BLaER1 treated with 17β-estradiol and CSF1 and Interleukin-3, amounts not matched to agents 10 nM and 100 nM (cell line): ENCODE measurements around the gene YEATS2.
"Not testable (repeated sequence)": the region's sequence is repeated elsewhere in the genome, so short reads cannot be mapped to it uniquely, and the experiment has no call there.

Source experiments
- H3K27ac ChIP-seq, 11 experiments: shearing (Covaris generic); formaldehyde crosslinking; 2 replicates each; pipeline ENCODE4 v1.8.1; 2022
- H3K27me3 ChIP-seq, 11 experiments: shearing (Covaris generic); formaldehyde crosslinking; 2 replicates each; pipeline ENCODE4 v1.8.1; 2022
- H3K36me3 ChIP-seq, 11 experiments: shearing (Covaris generic); formaldehyde crosslinking; 2 replicates each; pipeline ENCODE4 v1.8.1; 2022
- H3K4me1 ChIP-seq, 10 experiments: shearing (Covaris generic); formaldehyde crosslinking; 2 replicates each; pipeline ENCODE4 v1.8.1; 2022
- H3K4me2 ChIP-seq, 11 experiments: shearing (Covaris generic); formaldehyde crosslinking; 2 replicates each; pipeline ENCODE4 v1.8.1; 2022
- H3K4me3 ChIP-seq, 10 experiments: shearing (Covaris generic); formaldehyde crosslinking; 2 replicates each; pipeline ENCODE4 v1.8.1; 2022
- H3K9ac ChIP-seq, 11 experiments: shearing (Covaris generic); formaldehyde crosslinking; 2 replicates each; pipeline ENCODE4 v1.8.1; 2022
- H3K9me3 ChIP-seq, 11 experiments: shearing (Covaris generic); formaldehyde crosslinking; replicated peaks in 1 of 11; 2 replicates each; pipeline ENCODE4 v1.8.1; 2022
- H4K20me1 ChIP-seq, 11 experiments: shearing (Covaris generic); formaldehyde crosslinking; 2 replicates each; pipeline ENCODE4 v1.8.1; 2022
- Cebpa-rat ChIP-seq, 11 experiments: shearing (Covaris generic); IDR thresholded peaks; 2 replicates each; pipeline ENCODE4 v1.8.1; 2022

YEATS2 gene

GRCh38 chr3:183699238-183699947, 1.8 kb downstream of the YEATS2 start:
- H3K27ac ChIP-seq, result peak overlapping the region; percentile 91 to 99 (median 98); a peak in 21 of 22 replicates

GRCh38 chr3:183701744-183702143, 4.1 kb downstream of the YEATS2 start:
- Histone ChIP-seq H3K4me2 (peak overlapping the region; percentile 86 to 99 (median 93); a peak in 21 of 22 replicates), H3K9me3 (no peaks in the 10 kb centered on the region), H3K27me3 (no peaks in the 10 kb centered on the region), H4K20me1 (peaks cover 63 to 84% (median 78%) of the 10 kb centered on the region in 11 experiments), H3K36me3 (peaks cover 21 to 57% (median 40%) of the 10 kb centered on the region in 11 experiments), H3K27ac (peak overlapping the region in 8 of 11 experiments; percentile 94 to 99 (median 99); a peak in 17 of 22 replicates), H3K4me1 (peaks cover 48 to 65% (median 55%) of the 10 kb centered on the region in 10 experiments), H3K4me3 (peak overlapping the region in 5 of 10 experiments; percentile 94 to 98 (median 98); a peak in 9 of 20 replicates), H3K9ac (peak overlapping the region in 10 of 11 experiments; percentile 63 to 100 (median 98); a peak in 15 of 22 replicates)
- TF ChIP-seq Cebpa-rat (IDR thresholded peaks at IDR 0.05), result no peak

More at GRCh38 chr3:183699238-183699947, 1.8 kb downstream of the YEATS2 start:
- Histone ChIP-seq H3K4me2 (peak overlapping the region; percentile 86 to 99 (median 93)), H3K27me3 (no peaks in the 10 kb centered on the region), H3K9me3 (no peaks in the 10 kb centered on the region), H3K4me1 (peaks cover 47 to 58% (median 54%) of the 10 kb centered on the region in 10 experiments), H3K9ac (peak overlapping the region; percentile 96 to 100 (median 99)), H3K4me3 (peak overlapping the region; percentile 87 to 100 (median 98)), H3K36me3 (peaks cover 14 to 36% (median 21%) of the 10 kb centered on the region in 11 experiments), H4K20me1 (peaks cover 40 to 60% (median 54%) of the 10 kb centered on the region in 11 experiments)
- no peak for TF ChIP-seq Cebpa-rat (IDR thresholded peaks at IDR 0.05)

DNA sequence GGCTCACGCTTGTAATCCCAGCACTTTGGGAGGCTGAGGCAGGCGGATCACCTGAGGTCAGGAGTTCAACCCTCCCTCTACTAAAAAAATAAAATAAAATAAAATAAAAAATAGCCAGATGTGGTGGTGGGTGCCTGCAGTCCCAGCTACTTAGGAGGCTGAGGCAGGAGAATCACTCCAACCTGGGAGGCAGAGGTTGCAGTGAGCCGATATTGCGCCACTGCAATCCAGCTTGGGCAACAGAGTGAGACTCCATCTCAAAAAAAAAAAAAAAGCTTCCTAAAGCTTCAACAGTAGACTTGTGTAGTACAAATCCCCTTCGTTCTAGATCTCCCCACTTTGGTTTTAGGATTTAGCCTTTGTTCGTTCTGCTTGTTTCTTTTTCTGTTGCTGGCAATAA, 6.3 kb downstream of the YEATS2 start:
- peak overlapping the region; percentile 31 to 97 (median 91); a peak in 17 of 22 replicates for H3K4me2 ChIP-seq
- H3K4me3 ChIP-seq, H3K9me3 ChIP-seq, H3K27me3 ChIP-seq, H3K9ac ChIP-seq: not testable (repeated sequence)
- peak overlapping the region in 2 of 11 experiments; percentile 0 to 23; a peak in 3 of 22 replicates for H3K27ac ChIP-seq
- peaks cover 84 to 100% (median 99%) of the 10 kb centered on the region in 11 experiments for H4K20me1 ChIP-seq
- H3K36me3 ChIP-seq, result peaks cover 21 to 79% (median 62%) of the 10 kb centered on the region in 11 experiments
- peak in 2 of 11 experiments; percentile 63 to 77; a peak in 4 of 22 replicates for TF ChIP-seq Cebpa-rat (IDR thresholded peaks at IDR 0.05)
- H3K4me1 ChIP-seq, result peaks cover 48 to 61% (median 52%) of the 10 kb centered on the region in 10 experiments

DNA sequence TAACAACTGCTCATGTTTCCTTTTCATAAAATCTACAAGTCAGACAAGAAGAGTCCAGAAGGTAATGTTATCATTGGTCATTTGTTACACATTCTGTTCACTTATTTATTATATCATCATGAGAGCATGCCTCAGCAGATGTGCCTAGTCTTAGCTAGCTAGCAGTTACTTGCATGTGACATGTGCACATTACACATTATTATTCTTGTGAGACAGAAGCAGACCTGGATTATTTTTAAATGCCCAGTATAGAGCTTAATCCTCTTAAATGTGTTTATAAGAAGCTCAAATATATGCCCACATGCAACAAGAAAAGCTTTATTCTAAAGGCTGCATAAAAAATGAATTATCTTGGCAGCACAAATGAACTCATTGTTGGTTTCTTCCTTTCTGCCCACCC, 12.6 kb downstream of the YEATS2 start:
- Histone ChIP-seq H3K27ac (no peak overlapping the region), H3K4me1 (peaks cover 0 to 12% (median 0%) of the 10 kb centered on the region in 10 experiments; a peak in 2 of 20 replicates), H4K20me1 (peaks cover 99 to 100% (median 100%) of the 10 kb centered on the region in 11 experiments), H3K9me3 (no peaks in the 10 kb centered on the region), H3K9ac (no peak overlapping the region), H3K36me3 (peaks cover 24 to 95% (median 75%) of the 10 kb centered on the region in 11 experiments; a peak in 21 of 22 replicates), H3K27me3 (no peaks in the 10 kb centered on the region), H3K4me3 (no peak overlapping the region), H3K4me2 (no peak overlapping the region)
- no peak for TF ChIP-seq Cebpa-rat (IDR thresholded peaks at IDR 0.05)

DNA sequence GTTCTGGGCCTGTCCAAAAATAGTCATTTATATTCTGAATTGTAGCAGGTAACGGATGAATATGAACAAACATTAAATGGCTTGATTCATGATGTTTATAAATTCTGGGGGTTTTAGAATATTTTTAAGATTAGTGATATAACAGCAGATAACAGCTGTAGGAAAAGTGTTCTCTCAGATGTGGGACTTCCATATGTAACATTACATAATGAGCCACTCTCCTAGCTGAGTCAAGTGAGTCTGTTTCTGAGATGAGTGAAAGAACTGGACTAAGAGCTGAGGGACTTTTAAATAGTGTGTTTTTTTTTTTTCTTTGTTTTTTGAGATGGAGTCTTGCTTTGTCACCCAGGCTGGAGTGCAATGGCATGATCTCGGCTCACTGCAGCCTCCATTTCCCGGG, 13.9 kb downstream of the YEATS2 start:
- TF ChIP-seq Cebpa-rat (IDR thresholded peaks at IDR 0.05), result no peak
- Histone ChIP-seq H3K9me3 (no peaks in the 10 kb centered on the region), H3K4me2 (no peak overlapping the region), H3K9ac (no peak overlapping the region), H3K27ac (no peak overlapping the region), H3K27me3 (no peaks in the 10 kb centered on the region), H3K4me1 (peaks cover 0 to 12% (median 0%) of the 10 kb centered on the region in 10 experiments; a peak in 2 of 20 replicates), H3K36me3 (peaks cover 35 to 97% (median 80%) of the 10 kb centered on the region in 11 experiments), H3K4me3 (no peak overlapping the region), H4K20me1 (peaks cover 94 to 100% (median 100%) of the 10 kb centered on the region in 11 experiments)

GRCh38 chr3:183714622-183715021, 17.0 kb downstream of the YEATS2 start:
- H3K4me2 ChIP-seq, result no peak overlapping the region
- H3K36me3 ChIP-seq, result peaks cover 64 to 97% (median 87%) of the 10 kb centered on the region in 11 experiments
- peaks cover 0 to 4% (median 0%) of the 10 kb centered on the region in 10 experiments; a peak in 1 of 20 replicates for H3K4me1 ChIP-seq
- no peak overlapping the region for H3K4me3 ChIP-seq
- peaks cover 74 to 100% (median 93%) of the 10 kb centered on the region in 11 experiments for H4K20me1 ChIP-seq
- H3K27me3 ChIP-seq, result no peaks in the 10 kb centered on the region
- no peak overlapping the region for H3K27ac ChIP-seq
- no peak for TF ChIP-seq Cebpa-rat (IDR thresholded peaks at IDR 0.05)
- H3K9ac ChIP-seq, result no peak overlapping the region
- H3K9me3 ChIP-seq, result no peaks in the 10 kb centered on the region

DNA sequence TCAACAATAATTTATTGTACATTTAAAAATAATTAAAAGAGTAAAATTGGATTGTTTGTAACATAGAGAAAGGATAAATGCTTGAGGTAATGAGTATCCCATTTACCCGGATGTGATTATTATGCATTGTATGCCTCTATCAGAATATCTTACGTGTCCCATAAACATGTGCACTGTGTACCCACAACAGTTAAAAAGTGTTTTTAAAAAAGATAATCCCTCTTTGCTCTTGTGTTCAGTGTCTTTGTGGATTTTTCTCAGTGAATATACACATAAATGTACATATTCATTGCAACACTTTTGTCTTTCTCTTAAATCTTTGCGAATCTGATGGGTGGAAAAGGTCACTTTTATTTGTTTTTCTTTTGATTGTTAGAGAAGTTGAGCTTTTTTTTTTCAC, 20.4 kb downstream of the YEATS2 start:
- no peak overlapping the region for H3K4me2 ChIP-seq
- H3K27me3 ChIP-seq, result no peaks in the 10 kb centered on the region
- no peak overlapping the region for H3K4me3 ChIP-seq
- no peaks in the 10 kb centered on the region for H3K4me1 ChIP-seq
- H3K9me3 ChIP-seq, result no peaks in the 10 kb centered on the region
- H4K20me1 ChIP-seq, result peaks cover 47 to 95% (median 73%) of the 10 kb centered on the region in 11 experiments
- no peak overlapping the region for H3K9ac ChIP-seq
- no peak overlapping the region for H3K27ac ChIP-seq
- H3K36me3 ChIP-seq, result peaks cover 84 to 100% (median 93%) of the 10 kb centered on the region in 11 experiments
- no peak for TF ChIP-seq Cebpa-rat (IDR thresholded peaks at IDR 0.05)

DNA sequence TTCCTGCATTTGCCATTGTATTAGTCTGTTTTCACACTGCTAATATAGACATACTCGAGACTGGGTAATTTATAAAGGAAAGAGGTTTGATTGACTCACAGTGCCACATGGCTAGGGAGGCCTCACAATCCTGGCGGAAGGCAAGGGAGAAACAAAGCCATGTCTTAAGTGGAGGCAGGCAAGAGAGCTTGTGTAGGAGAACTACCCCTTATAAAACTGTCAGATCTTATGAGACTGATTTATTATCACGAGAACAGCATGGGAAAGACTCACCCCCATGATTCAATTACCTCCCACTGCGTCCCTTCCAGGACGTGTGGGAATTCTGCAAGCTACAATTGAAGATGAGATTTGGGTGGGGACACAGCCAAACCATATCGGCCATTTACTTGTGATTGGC, 27.8 kb downstream of the YEATS2 start:
- H3K27ac ChIP-seq, result no peak overlapping the region
- TF ChIP-seq Cebpa-rat (IDR thresholded peaks at IDR 0.05), result no peak
- H3K9ac ChIP-seq, result no peak overlapping the region
- peaks cover 98 to 100% (median 100%) of the 10 kb centered on the region in 11 experiments for H3K36me3 ChIP-seq
- no peaks in the 10 kb centered on the region for H3K9me3 ChIP-seq
- H3K4me3 ChIP-seq, result no peak overlapping the region
- no peaks in the 10 kb centered on the region for H3K4me1 ChIP-seq
- H3K27me3 ChIP-seq, result no peaks in the 10 kb centered on the region
- H4K20me1 ChIP-seq, result peaks cover 3 to 75% (median 25%) of the 10 kb centered on the region in 11 experiments; a peak in 18 of 22 replicates
- H3K4me2 ChIP-seq, result no peak overlapping the region

- peaks cover 0 to 80% (median 36%) of the 10 kb centered on the region in 11 experiments; a peak in 17 of 22 replicates for H4K20me1 ChIP-seq
- H3K27me3 ChIP-seq, result no peaks in the 10 kb centered on the region
- no peak for TF ChIP-seq Cebpa-rat (IDR thresholded peaks at IDR 0.05)
- no peaks in the 10 kb centered on the region for H3K9me3 ChIP-seq
- no peak overlapping the region for H3K4me3 ChIP-seq
- no peak overlapping the region for H3K9ac ChIP-seq
- H3K4me2 ChIP-seq, result no peak overlapping the region
- H3K36me3 ChIP-seq, result peaks cover 99 to 100% (median 100%) of the 10 kb centered on the region in 11 experiments
- H3K4me1 ChIP-seq, result no peaks in the 10 kb centered on the region
- no peak overlapping the region for H3K27ac ChIP-seq
Measured at GRCh38 chr3:183728204-183728603, 30.6 kb downstream of the YEATS2 start.
